Stimulated activated naive CD4-positive, alpha-beta T cell treated with Interleukin-2 at 50 U/mL for 16 hours (primary cell): Measurements from ENCODE around the gene TSEN54.

ENCODE experiments used
- DNase-seq: peaks from one replicate; lab custom pipeline; 2025; lab: John Stamatoyannopoulos, UW

The TSEN54 gene

DNA sequence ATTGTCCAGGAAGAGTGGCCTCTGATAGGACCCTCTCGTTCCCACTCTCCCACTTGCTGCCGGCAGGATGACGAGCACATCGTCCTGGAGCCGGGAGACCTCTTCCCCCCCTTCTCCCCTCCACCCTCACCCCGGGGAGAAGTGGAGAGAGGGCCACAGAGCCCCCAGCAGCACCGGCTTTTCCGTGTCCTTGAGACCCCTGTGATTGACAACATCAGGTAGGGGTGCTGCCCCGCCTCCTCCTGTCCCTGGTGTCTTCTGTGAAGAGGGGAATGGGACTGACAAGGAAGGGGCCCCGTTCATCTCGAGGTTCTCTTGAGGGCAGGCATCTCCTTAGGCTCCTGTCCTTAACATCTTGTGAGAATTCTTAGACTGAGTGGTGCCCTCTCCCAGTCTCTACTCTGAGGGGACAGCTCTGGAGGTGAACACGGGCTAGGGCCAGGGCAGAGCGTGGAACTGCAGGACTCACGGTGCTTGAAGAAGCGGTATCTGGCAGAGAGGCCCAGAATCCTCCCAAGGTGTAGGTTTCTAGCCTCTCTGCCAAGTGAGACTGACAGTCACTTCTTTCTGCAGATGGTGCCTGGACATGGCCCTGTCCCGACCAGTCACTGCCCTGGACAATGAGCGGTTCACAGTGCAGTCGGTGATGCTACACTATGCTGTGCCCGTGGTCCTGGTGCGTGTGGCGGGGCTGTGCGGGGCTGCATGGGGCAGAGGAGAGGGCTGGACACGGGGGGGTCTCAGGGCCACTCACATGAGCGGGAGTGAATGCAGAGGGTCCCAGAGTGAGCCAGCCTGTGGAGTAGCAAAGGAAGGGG is 27.4 kb upstream of the TSEN54 start:
- DNase-seq = no peak

DNA sequence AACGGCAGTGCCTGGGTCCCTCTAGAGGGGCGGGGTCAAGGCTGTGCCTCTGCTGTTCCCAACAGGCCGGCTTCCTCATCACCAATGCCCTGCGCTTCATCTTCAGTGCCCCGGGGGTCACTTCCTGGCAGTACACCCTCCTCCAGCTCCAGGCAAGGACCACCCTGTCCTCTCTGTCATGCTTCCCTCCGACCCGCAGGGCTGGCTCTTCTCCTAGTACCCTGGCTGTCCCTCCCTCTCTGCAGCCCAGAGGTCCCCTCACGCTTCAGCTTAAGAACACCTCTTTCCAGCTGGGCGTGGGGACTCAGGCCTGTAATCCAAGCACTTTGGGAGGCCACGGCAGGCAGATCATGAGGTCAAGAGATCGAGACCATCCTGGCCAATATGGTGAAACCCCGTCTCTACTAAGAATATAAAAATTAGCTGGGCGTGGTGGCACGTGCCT is 26.8 kb upstream of the TSEN54 start:
- no peak for DNase-seq

DNA sequence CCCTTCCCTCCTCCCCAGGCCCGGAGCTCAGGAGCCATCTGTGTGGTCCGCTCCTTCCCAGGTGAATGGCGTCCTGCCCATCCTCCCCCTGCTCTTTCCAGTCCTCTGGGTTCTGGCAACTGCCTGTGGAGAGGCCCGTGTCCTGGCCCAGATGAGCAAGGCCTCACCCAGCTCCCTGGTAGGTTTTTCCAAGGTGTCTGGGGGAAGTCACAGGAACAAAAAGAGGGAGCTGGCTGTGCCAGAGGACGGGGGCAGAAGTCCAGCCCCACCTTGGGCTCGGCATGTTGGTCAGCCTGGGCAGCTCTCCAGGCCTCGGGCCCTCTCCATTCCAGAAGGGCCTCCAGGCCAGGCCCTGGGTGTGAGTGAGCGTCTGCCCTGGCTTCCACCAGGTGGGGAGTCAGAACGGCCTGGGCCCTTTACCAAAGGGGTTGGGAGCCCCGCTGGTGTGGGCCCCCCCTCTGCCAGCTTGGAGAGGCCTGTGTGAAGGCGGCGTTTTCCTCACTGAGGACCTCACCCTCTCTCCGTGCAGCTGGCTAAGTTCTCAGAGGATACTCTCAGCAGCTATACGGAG is 26.1 kb upstream of the TSEN54 start:
- DNase-seq = no peak

DNA sequence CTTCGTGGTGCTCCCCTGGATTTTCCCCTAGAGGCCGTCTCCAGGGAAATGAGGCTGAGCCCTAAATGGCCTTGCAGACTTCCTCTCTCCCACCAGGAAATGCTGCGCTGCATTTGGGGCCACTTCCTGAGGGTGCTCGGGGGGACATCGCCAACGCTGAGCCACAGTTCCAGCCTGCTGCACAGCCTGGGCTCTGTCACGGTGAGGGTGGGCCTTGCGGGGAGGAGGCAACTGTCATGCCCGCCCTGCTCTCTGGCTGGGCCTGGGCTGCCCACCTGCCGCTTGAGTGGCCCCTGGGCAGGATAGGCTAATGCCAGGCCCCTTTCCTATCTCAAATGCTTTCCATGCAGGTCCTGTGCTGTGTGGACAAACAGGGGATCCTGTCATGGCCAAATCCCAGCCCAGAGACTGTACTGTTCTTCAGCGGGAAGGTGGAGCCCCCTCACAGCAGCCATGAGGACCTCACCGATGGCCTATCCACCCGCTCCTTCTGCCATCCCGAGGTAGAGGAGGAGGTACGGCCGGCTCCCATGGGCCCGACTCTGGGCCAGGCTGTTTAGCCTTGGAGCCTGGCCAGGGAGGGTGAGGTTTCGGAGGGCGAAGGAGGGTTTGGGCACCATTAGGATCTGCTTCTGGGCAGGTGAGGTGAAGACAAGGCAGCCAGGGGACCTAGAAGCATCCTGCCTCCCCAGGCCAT is 25.2 kb upstream of the TSEN54 start:
- DNase-seq = no peak

DNA sequence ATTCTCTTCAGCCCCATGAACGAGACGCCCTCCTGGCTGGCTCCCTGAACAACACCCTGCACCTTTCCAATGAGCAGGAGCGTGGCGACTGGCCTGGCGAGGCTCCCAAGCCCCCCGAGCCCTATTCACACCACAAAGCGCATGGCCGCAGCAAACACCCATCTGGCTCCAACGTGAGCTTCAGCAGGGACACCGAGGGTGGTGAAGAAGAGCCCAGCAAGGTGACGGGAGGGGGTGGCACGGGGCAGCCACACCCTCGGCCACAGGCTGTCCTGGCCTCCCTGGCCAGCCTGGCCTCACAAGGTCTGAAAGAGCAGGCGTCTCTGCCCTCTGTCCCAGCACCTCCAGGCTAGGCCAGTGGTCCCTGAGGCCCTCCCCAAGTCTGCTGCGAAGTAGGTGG is 24.6 kb upstream of the TSEN54 start:
- DNase-seq = no peak

DNA sequence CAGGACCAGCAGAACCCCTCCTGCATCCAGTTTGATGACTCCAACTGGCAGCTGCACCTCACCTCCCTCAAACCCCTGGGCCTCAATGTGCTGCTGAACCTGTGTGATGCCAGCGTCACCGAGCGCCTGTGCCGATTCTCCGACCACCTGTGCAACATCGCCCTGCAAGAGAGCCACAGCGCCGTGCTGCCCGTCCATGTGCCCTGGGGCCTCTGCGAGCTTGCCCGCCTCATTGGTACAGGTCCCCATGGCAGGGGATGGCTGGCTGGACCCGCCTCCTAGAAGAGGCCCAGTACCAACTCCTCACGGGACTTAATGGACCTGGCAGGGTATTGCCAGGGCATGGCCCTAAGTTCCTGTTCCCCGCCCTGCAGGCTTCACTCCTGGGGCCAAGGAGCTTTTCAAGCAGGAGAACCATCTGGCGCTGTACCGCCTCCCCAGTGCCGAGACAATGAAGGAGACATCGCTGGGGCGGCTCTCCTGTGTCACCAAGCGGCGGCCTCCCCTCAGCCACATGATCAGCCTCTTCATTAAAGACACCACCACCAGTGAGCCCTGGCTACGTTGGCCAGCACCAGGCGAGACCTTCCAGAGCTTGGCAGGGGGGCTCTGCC is 23.7 kb upstream of the TSEN54 start:
- DNase-seq = no peak

DNA sequence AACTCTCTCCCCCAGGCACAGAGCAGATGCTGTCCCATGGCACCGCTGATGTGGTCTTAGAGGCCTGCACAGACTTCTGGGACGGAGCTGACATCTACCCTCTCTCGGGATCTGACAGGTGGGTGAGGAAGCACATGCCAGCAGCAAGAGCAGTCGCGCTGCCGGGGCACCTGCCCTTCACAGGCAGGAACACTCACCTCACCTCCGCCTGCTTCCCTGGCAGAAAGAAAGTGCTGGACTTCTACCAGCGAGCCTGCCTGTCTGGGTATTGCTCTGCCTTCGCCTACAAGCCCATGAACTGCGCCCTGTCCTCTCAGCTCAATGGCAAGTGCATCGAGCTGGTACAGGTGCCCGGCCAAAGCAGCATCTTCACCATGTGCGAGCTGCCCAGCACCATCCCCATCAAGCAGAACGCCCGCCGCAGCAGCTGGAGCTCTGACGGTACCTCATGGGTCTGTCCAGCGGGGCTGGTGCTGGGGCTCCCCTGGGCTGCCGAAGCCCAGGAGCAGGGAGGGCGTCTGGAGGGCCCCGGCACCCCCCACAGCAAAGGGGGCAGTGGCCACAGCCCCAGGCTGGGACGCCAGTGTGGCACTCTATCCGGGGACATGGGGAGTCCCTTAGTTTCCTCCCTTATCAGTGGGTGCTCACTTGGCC is 22.7 kb upstream of the TSEN54 start:
- no peak for DNase-seq

DNA sequence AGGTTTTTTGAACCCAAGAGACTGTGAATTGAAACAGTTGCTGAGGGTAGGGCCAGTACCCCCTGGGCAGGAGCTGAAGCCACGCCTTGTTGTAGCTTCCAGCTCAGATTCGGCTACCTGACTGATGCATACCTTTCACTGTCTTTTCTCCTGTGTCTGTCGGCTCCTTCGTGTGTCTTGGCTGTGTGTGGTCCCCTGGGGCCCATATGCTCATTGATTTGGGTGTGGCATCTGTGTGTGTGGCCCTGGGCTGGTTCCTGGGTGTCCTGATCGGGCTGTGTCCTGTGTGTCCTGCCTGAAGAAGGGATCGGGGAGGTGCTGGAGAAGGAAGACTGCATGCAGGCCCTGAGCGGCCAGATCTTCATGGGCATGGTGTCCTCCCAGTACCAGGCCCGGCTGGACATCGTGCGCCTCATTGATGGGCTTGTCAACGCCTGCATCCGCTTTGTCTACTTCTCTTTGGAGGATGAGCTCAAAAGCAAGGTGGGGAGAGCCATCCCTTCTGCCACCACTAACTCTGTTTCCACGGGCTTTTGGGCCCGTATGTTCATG is 21.9 kb upstream of the TSEN54 start:
- DNase-seq = no peak

DNA sequence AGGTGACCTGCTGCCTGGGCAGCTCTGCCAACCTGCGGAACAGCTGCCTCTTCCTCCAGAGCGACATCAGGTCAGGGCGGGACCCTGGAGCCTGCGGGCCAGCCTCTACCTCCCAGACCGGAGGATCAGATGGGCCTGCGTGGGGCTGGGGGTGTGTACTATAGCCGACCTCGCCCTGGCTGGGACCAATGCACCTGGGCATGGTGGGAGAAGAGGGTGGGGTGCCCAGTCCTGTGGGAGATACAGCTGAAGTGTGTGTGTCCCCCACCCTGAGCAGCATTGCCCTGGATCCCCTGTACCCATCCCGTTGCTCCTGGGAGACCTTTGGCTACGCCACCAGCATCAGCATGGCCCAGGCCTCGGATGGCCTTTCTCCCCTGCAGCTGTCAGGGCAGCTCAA is 20.3 kb upstream of the TSEN54 start:
- no peak for DNase-seq

DNA sequence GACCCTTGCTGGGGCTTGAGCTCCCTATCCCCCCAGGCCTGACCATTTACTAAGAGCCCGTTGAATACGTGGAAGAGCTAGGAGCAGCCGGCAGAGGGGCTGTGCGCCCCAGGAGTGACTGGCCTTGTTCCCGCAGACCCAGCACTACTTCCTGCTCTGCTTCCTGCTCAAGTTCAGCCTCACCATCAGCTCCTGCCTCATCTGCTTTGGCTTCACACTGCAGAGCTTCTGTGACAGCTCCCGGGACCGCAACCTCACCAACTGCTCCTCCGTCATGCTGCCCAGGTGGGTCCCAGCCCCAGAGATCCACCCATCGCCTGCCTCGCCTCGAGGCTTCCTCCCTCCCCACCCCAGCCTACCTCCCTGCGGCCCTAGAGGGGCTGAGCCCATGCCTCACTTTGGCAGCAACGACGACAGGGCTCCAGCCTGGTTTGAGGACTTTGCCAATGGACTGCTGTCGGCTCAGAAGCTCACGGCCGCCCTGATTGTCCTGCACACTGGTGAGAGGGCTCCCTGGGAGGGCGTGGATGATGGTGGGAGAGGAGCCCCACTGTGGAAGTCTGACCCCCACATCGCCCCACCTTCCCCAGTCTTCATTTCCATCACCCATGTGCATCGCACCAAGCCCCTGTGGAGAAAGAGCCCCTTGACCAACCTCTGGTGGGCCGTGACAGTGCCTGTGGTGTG is 18.1 kb upstream of the TSEN54 start:
- DNase-seq = no peak

DNA sequence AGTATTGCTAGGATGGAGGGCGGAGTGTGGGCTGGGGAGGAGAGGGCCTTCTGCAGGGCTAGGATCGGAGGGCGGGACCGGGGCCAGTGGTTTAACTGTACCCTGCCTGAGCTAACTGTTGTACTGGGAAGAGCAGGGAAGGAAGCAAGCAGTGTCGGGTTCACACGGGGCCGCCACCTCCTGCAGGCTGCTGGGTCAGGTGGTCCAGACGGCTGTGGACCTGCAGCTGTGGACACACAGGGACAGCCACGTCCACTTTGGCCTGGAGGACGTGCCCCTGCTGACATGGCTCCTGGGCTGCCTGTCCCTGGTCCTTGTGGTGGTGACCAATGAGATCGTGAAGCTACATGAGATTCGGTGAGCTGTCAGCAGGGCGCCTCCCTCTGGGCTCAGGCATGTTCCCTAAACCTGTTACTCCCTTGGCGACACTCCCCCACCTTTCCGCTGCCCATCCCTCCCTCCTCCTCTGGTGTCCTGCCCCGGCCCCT is 17.6 kb upstream of the TSEN54 start:
- no peak for DNase-seq

DNA sequence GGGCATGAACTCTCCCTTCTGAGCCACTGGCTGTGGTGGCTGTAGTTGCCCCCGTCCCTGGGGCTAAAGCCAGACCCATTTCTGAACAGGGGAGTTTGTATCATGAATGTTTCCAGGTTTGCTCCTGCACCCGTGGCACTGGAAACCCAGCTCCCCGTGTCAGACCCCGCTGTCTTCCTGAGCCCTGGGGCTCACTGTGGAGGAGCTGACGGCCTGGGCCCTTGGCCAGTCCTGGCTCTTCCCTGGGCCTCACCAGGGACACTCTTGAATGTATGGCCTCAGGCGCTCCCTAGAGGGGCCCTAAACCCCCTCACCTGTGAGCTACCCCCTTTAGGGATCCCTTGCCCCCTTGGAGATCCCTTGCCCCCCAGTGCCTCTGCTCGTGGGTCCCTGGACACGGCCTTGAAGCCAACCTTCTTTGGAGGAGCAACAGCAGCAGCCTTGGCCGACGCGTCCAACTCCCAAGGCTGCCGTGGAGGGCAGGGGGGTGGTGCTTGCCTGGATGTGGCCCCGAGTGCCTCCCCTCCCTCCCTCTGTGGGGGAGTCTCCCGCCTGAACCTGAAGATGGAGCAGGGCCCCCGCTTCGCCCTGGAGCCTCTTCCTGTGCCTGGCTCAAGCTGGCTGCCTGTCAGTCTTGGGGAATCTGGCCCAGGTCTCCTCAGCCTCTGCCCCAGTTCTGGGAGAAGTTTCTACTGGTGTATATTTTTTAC is 16.9 kb upstream of the TSEN54 start:
- DNase-seq = no peak

DNA sequence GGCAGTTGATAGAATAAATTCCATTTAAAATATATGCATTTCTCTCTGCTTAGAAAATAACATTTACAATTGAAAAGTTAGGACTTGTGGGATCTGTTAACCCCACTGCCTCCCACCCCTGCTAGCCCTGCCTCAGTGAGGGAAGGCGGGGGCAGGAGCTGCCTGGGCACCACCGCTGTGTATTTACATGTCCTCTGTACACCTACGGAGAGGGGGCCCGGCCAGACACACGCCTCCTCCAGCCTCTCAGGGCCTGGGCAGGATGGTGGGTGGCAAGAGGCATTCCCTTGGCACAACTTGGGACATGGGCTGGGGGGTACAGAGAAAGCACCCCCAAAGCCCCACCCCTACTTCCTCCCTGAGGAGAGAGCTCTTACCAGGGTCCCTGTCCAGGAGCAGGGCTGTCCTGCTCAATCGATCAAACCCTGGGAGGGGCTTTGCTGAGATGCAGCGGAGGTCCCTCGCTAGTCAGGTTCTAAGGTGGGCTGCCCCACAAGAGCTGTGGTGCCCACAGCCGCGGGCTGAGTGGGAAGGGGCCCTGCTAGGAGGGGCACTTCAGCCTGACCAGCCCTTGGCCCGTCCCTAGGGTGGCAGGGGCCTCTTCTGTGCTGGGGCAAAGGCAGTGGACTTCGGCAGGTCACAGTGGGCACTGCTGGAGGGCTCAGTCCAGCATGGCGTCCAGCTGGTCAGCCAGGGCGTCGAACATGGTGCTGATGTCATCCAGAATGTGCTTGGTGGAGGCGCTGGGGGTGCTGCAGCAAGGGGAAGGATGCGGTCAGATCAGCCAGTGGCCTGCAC is 15.7 kb upstream of the TSEN54 start:
- DNase-seq = no peak

DNA sequence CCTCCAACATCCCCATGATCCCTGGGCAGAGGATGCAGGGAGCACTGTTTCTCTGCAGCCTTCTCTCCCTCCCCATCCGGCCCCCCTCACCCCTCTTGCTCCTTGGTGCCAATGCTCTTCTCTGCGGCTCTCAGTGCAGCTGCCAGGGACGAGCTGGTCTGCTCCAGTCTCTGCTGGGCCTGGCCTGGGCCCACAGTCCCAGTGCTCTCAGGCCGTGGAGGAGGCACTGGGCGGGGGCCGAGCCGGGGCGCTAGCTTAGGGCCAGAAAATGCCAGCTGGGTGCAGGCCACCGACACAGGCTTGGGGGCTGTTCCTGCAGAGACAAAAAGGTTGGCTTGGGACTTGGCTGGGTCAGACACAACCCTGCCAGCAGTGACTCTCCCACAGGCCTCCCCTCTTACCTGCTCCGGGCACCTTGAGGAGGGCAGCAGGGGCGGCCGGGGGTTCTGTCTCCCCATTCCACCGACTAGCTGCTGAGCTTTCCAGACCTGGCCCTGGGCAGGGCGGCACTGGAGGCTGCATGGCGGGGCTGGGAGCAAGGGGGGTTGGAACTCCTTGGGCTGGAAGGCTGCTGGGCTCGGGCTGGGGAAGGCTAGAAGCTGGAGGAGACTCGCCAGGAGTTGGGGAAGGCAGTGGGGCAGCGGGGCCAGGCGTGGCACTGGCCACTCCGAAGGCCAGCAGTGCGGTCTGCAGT is 14.8 kb upstream of the TSEN54 start:
- no peak for DNase-seq

DNA sequence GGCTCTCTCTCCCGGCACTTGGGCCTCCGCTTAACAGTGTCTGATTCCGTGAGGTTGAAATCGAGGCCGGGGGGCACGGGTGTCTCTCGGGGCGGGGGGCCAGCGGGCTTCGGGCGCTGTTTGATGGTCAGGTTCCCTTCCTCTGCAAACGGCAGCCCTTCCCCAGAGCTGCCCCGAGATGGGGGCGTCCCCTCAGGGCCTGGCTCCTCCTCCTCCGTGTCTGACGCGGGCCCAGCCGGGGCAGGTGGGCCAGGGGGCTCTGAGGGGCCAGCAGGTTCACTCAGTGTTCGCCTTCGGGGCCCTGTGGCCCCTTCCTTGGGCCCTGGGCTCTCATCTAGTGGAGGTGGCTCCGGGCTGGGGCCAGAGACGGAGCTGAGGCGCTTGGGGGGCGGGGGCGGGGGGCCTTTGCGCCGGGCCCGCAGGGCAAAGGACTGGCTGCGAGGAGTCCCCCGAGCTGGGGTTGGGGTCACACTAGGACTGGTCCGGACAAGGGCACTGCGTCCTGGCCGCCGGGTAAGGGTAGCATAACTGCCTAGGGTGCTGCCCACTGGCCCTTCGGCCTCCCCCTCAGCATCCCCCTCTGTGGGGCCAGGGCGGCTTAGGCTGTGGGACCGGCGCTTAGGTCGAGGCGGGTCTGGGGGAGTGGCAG is 14.1 kb upstream of the TSEN54 start:
- DNase-seq = no peak

DNA sequence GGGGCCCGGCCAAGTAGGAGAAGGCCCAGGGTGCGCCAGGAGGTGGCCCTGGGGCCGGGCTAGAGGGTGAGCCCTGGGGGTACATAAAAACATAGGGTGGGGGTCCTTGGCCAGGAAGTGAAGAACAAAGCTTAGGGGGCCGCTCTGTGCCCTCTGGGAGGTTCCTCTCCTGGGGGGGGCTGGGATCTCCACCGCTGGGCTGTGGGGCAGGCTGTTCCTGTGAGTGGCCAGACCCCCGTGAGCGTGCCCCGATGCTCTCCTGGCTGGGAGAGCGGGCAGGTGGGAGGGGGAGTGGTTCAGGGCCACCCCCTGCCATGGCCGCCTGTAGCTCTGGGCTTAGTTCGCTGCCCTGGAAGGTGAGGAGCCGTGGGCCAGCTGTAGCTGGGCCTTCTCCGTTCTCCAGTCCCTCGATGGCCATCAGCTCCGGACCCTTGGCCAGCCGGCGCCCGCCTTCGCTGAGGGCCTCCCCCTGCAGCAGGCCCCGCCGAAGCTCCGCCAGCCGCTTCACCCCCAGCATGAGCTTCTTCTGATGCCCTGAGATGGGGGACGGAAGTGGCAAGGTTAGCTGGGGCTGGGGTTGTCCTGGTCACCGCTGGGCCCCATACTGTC is 13.5 kb upstream of the TSEN54 start:
- no peak for DNase-seq

DNA sequence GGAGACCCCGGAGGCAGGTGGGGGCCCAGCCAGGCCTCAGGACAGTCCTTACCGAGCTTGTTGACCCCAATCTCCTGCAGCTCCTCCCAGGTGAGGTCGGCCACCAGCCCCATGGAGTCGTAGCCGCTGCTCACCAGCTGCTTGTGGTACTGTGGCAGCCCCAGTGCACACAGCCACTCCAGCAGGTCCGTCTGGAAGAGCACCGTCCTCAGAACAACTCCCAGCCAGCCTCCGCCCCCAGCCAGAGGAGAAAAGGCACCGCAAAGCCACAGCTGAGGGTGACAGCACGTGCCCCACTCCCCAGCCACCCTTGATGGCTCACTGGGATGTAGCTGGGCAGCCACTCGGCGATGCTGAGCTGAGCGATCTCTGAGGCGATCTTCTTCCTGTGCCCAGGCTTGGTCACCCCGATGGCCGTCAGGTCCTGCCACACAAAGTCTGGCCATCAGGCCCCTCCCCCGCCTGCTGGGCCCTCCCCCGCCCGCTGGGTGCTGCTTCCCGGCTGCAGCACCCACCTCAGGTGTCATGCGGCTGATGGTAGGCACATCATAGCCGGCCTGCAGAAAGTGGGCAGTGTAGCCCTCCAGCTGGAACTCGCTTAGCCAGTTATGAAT is 12.9 kb upstream of the TSEN54 start:
- DNase-seq = no peak

DNA sequence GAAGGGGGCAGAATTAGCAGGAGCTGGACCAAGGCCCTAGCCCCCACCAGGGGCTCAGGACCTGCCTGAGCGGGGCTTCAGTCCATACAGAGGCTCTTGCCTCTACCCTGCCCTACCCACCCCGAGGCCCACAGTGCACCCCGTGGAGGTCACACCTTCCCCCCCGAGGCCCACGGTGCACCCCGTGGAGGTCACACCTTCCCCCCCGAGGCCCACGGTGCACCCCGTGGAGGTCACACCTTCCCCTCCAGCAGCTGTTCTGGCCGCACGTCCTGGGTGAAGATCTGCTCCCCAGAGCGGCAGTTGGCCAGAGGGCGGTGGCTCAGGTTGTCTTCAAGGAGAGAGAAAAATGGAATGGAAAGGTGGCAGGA is 12.4 kb upstream of the TSEN54 start:
- DNase-seq = no peak
